Measurements from ENCODE around the gene SPACA6.
A peak's percentile ranks its signal among the peaks of the same experiment; 100 is the strongest.

SPACA6 gene

GRCh38 chr19:51688671-51689571 is 4.2 kb upstream of the SPACA6 start:
- peak; percentile 92 for DNase-seq (ENCODE audit: low read depth, low spot score)

GRCh38 chr19:51689751-51690453 is 3.2 kb upstream of the SPACA6 start:
- DNase-seq (ENCODE audit: low read depth, low spot score), result no peak

GRCh38 chr19:51690454-51691073 is 2.6 kb upstream of the SPACA6 start:
- peak; percentile 53 for DNase-seq (ENCODE audit: low read depth, low spot score)

GRCh38 chr19:51691074-51691583 is 2.0 kb upstream of the SPACA6 start:
- DNase-seq (ENCODE audit: low read depth, low spot score), result no peak

GRCh38 chr19:51691584-51692428 is 1.3 kb upstream of the SPACA6 start:
- DNase-seq (ENCODE audit: low read depth, low spot score), result no peak

- DNase-seq (ENCODE audit: low read depth, low spot score), result no peak
Observed at GRCh38 chr19:51692468-51692867, 662 bp upstream of the SPACA6 start.

GRCh38 chr19:51693819-51694218 is 689 bp downstream of the SPACA6 start:
- DNase-seq (ENCODE audit: low read depth, low spot score), result no peak

- no peak for DNase-seq (ENCODE audit: low read depth, low spot score)
Observed at GRCh38 chr19:51694318-51695085, 1.4 kb downstream of the SPACA6 start.

- DNase-seq (ENCODE audit: low read depth, low spot score), result no peak
Observed at GRCh38 chr19:51695088-51695487, 2.0 kb downstream of the SPACA6 start.

- no peak for DNase-seq (ENCODE audit: low read depth, low spot score)
Observed at GRCh38 chr19:51695702-51696315, 2.7 kb downstream of the SPACA6 start.

GRCh38 chr19:51696606-51697005 is 3.5 kb downstream of the SPACA6 start:
- no peak for DNase-seq (ENCODE audit: low read depth, low spot score)

GRCh38 chr19:51697169-51697776 is 4.1 kb downstream of the SPACA6 start:
- no peak for DNase-seq (ENCODE audit: low read depth, low spot score)

GRCh38 chr19:51698296-51698695 is 5.2 kb downstream of the SPACA6 start:
- DNase-seq (ENCODE audit: low read depth, low spot score), result no peak

GRCh38 chr19:51699170-51699569 is 6.0 kb downstream of the SPACA6 start:
- no peak for DNase-seq (ENCODE audit: low read depth, low spot score)

GRCh38 chr19:51701468-51702100 is 8.5 kb downstream of the SPACA6 start:
- no peak for DNase-seq (ENCODE audit: low read depth, low spot score)

- DNase-seq (ENCODE audit: low read depth, low spot score), result no peak
Observed at GRCh38 chr19:51702103-51702824, 9.1 kb downstream of the SPACA6 start.

GRCh38 chr19:51702825-51703574 is 9.9 kb downstream of the SPACA6 start:
- no peak for DNase-seq (ENCODE audit: low read depth, low spot score)
